K562 (cell line): ENCODE measurements around the gene S100A3. TPM values are rescaled to one million over a fixed set of nuclear protein-coding genes. Genes with fewer than 3 reads are reported as not detected.

Experiments used
- CTCF ChIP-seq, 3 experiments: IDR thresholded peaks in 2 of 3; conservative IDR thresholded peaks in 1 of 3; 2 replicates each; pipeline ENCODE4 v1.5.1; 2011 to 2012; ENCODE audit warnings: low read length in 3 of 3, mild to moderate bottlenecking in 3 of 3, control low read depth in 2 of 3, improper control_type of control experiment in 1 of 3, inconsistent platforms in 1 of 3, low read depth in 1 of 3, mixed read lengths in 1 of 3, moderate library complexity in 1 of 3; ENCODE audit not compliant: insufficient read depth in 2 of 3
- ELF2 ChIP-seq: fragments of 250-450 bp; sonication (Bioruptor Pico); IDR thresholded peaks from 2 replicates; pipeline ENCODE4 v1.5.0; 2021; ENCODE audit warnings: mild to moderate bottlenecking
- HDAC6 ChIP-seq: IDR thresholded peaks from 2 replicates; pipeline ENCODE4 v1.6.1; 2012; ENCODE audit warnings: low read depth, mild to moderate bottlenecking, control low read depth, inconsistent platforms, low read length, moderate library complexity
- MEF2A ChIP-seq: IDR thresholded peaks from 2 replicates; pipeline ENCODE4 v1.6.1; 2011; ENCODE audit warnings: low read depth, mild to moderate bottlenecking, low read length, moderate library complexity; ENCODE audit not compliant: control insufficient read depth
- PTRF ChIP-seq: fragments of 450-650 bp; IDR thresholded peaks from 2 replicates; pipeline ENCODE4 v1.6.1; 2016; ENCODE audit warnings: mild to moderate bottlenecking, missing genetic modification characterization, missing compliant biosample characterization
- RNF2 ChIP-seq: sonication (generic); IDR thresholded peaks from 2 replicates; pipeline ENCODE4 v1.6.1; 2016
- ZBTB7A ChIP-seq: IDR thresholded peaks from 2 replicates; pipeline ENCODE4 v1.6.1; 2011; ENCODE audit warnings: low read depth, mild to moderate bottlenecking, low read length, moderate library complexity, borderline replicate concordance; ENCODE audit not compliant: control insufficient read depth
- ZNF146 ChIP-seq: IDR thresholded peaks from one replicate; pipeline ENCODE4 v1.6.1; 2018; ENCODE audit warnings: missing compliant biosample characterization; ENCODE audit not compliant: unreplicated experiment
- ZNF76 ChIP-seq: fragments of 250-450 bp; sonication (Bioruptor Pico); IDR thresholded peaks from 2 replicates; pipeline ENCODE4 v1.4.0; 2020; ENCODE audit warnings: mild to moderate bottlenecking, moderate library complexity, borderline replicate concordance
- ZNF764 ChIP-seq: fragments of 250-450 bp; sonication (Bioruptor Pico); IDR thresholded peaks from 2 replicates; pipeline ENCODE4 v1.4.0; 2020; ENCODE audit warnings: low read depth, mild to moderate bottlenecking, moderate library complexity
- ZSCAN29 ChIP-seq: fragments of 450-650 bp; IDR thresholded peaks from 2 replicates; pipeline ENCODE4 v1.6.1; 2017
- polyA plus RNA-seq, 8 experiments: library from polyadenylated mRNA; depleted of rRNA in 4 of 8; stranded (reverse) in 5 of 8; unstranded in 3 of 8; fragments of >200 nt; fragmentation: Nextera tagmentation in 2 of 8; fragmentation: Illumina TruSeq in 1 of 8; extraction: Ambion mirVana in 2 of 8; extraction: Trizol in 1 of 8; gene quantifications; 2 replicates each; pipeline versions ENCODE4 v1.2.1 to v1.2.3, GENCODE V29; 2011 to 2014; ENCODE audit warnings: inconsistent platforms in 1 of 8, missing spikeins in 1 of 8
- total RNA-seq, 7 experiments: library from RNA; depleted of rRNA in 6 of 7; stranded (reverse); fragments of >200 nt in 6 of 7; fragmentation: Illumina TruSeq in 2 of 7; extraction: Trizol in 2 of 7; gene quantifications; 2 replicates each; pipeline versions ENCODE4 v1.2.1 to v1.2.3, GENCODE V29; 2011 to 2021; ENCODE audit warnings: low replicate concordance in 1 of 7
- TF ChIP-seq, protein P1 (sequence below): fragments of 450-650 bp; formaldehyde crosslinking; IDR thresholded peaks from 2 replicates; pipeline ENCODE4 v1.4.0; 2020; ENCODE audit warnings: mild to moderate bottlenecking, moderate library complexity
- TF ChIP-seq, protein P2 (sequence below): sonication (generic); formaldehyde crosslinking; IDR thresholded peaks from 2 replicates; pipeline ENCODE4 v1.8.1; 2023; ENCODE audit warnings: mild to moderate bottlenecking, missing genetic modification reagents
- TF ChIP-seq, protein P3 (sequence below): IDR thresholded peaks from 2 replicates; pipeline ENCODE4 v1.6.1; 2011; ENCODE audit warnings: borderline replicate concordance, low read depth, mild to moderate bottlenecking, moderate library complexity, low read length; ENCODE audit not compliant: insufficient read depth, poor library complexity, severe bottlenecking
- TF ChIP-seq, protein P4 (sequence below): fragments of 250-450 bp; sonication (Bioruptor Pico); IDR thresholded peaks from 2 replicates; pipeline ENCODE4 v1.8.0; 2022; ENCODE audit warnings: moderate library complexity, mild to moderate bottlenecking, inconsistent platforms

S100A3 gene
- total and polyA plus RNA-seq, 9 of the 15 experiments (the other 6 are each of a cell fraction or from before 2014, with no cell fraction given): 0.08 to 1.7 (median 0.18) TPM; not detected in 4

DNA sequence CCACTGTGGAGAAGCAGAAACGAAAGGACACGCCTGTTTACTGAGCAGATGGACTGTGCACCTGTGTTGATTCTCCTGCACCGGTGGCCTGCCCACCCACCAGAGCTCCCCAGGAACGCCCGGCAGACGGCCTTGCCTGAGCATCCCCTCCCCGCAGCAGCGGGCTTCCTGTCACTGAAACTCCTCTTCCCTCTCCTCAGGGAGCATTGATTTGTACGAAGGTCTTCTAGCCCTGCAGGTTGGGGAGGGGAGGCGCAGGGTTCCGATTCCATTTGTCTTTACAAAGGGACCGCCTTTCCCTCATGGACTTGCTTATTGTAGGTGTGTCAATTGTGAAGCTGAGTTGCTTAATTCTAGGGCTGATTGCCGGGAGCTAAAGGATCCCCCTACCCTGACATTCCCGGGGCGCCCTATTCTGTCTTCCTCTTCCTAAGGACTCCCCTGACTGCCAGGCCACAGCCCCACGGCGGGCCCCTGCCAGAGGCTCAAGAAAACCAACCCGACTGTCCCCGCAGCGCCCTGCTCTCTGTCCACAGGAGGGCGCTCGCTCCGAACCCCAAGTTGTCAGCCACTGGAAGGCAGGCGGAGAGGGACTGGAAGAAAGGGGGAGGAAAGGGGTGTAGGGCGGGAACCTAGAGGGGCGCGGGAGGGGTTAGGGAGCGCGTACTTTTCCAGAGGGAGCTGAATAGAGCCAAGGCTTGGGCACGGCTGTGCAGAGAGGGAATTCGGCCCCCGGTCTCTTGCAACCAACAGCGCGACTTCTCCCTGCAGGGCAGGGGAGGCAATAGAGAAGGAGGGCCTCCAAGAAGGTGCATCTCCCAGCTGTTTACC, 16.1 kb downstream of the S100A3 start (continued):
- TF ChIP-seq, protein P1, sequence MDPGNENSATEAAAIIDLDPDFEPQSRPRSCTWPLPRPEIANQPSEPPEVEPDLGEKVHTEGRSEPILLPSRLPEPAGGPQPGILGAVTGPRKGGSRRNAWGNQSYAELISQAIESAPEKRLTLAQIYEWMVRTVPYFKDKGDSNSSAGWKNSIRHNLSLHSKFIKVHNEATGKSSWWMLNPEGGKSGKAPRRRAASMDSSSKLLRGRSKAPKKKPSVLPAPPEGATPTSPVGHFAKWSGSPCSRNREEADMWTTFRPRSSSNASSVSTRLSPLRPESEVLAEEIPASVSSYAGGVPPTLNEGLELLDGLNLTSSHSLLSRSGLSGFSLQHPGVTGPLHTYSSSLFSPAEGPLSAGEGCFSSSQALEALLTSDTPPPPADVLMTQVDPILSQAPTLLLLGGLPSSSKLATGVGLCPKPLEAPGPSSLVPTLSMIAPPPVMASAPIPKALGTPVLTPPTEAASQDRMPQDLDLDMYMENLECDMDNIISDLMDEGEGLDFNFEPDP (CRISPR knock-in tag): no peak
- TF ChIP-seq, protein P2, sequence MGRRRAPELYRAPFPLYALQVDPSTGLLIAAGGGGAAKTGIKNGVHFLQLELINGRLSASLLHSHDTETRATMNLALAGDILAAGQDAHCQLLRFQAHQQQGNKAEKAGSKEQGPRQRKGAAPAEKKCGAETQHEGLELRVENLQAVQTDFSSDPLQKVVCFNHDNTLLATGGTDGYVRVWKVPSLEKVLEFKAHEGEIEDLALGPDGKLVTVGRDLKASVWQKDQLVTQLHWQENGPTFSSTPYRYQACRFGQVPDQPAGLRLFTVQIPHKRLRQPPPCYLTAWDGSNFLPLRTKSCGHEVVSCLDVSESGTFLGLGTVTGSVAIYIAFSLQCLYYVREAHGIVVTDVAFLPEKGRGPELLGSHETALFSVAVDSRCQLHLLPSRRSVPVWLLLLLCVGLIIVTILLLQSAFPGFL (CRISPR knock-in tag): no peak
- TF ChIP-seq, protein P3, sequence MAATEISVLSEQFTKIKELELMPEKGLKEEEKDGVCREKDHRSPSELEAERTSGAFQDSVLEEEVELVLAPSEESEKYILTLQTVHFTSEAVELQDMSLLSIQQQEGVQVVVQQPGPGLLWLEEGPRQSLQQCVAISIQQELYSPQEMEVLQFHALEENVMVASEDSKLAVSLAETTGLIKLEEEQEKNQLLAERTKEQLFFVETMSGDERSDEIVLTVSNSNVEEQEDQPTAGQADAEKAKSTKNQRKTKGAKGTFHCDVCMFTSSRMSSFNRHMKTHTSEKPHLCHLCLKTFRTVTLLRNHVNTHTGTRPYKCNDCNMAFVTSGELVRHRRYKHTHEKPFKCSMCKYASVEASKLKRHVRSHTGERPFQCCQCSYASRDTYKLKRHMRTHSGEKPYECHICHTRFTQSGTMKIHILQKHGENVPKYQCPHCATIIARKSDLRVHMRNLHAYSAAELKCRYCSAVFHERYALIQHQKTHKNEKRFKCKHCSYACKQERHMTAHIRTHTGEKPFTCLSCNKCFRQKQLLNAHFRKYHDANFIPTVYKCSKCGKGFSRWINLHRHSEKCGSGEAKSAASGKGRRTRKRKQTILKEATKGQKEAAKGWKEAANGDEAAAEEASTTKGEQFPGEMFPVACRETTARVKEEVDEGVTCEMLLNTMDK: peak; percentile 43
- TF ChIP-seq HDAC6 (no peak), CTCF (IDR thresholded peaks at IDR 0.05 in 2 of 3, conservative IDR thresholded peaks at IDR 0.05 in 1 of 3; ENCODE audit: insufficient read depth in 2 of 3, low read depth in 1 of 3, low read length in 3 of 3) (peak; percentile 92 to 96 (median 94)), ELF2 (CRISPR knock-in tag) (no peak), ZBTB7A (peak; percentile 79; the same call in 1 of the 2 replicates), RNF2 (no peak), ZNF76 (CRISPR knock-in tag) (no peak), ZNF764 (CRISPR knock-in tag) (no peak), PTRF (tag) (no peak), ZSCAN29 (no peak), MEF2A (no peak), ZNF146 (CRISPR knock-in tag) (no peak)
- TF ChIP-seq, protein P4, sequence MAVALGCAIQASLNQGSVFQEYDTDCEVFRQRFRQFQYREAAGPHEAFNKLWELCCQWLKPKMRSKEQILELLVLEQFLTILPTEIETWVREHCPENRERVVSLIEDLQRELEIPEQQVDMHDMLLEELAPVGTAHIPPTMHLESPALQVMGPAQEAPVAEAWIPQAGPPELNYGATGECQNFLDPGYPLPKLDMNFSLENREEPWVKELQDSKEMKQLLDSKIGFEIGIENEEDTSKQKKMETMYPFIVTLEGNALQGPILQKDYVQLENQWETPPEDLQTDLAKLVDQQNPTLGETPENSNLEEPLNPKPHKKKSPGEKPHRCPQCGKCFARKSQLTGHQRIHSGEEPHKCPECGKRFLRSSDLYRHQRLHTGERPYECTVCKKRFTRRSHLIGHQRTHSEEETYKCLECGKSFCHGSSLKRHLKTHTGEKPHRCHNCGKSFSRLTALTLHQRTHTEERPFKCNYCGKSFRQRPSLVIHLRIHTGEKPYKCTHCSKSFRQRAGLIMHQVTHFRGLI (CRISPR knock-in tag): no peak
